Right cardiac atrium (tissue), 5 donors: ENCODE measurements around the gene OCIAD1. TPM values are rescaled to one million over a fixed set of nuclear protein-coding genes. Genes with fewer than 3 reads are reported as not detected.
"Not testable (repeated sequence)": the region's sequence is repeated elsewhere in the genome, so short reads cannot be mapped to it uniquely, and the experiment has no call there.

Experiments
- ATAC-seq, 2 donors: fragments of 200-7000 bp; cut with Tn5 transposase; one replicate each; pipeline versions ENCODE4 v1.8.0 to v1.9.1; 2020; ENCODE audit warnings: moderate library complexity in 2 of 2, mild to moderate bottlenecking in 1 of 2
- DNase-seq, 3 donors: peaks; one replicate each; pipeline ENCODE4 v3.0.0-alpha.2; 2020
- H3K27ac ChIP-seq: one replicate; pipeline ENCODE4 v1.5.1; 2013; ENCODE audit warnings: mild to moderate bottlenecking, low read length, control low read depth, moderate library complexity
- H3K27me3 ChIP-seq: one replicate; pipeline ENCODE4 v1.6.1; 2013; ENCODE audit not compliant: control insufficient read depth, insufficient read depth
- H3K4me1 ChIP-seq: one replicate; pipeline ENCODE4 v1.6.1; 2013; ENCODE audit warnings: low read length; ENCODE audit not compliant: control insufficient read depth, insufficient read depth
- H3K4me3 ChIP-seq: one replicate; pipeline ENCODE4 v1.5.1; 2013; ENCODE audit warnings: low read length, control low read depth
- H3K9me3 ChIP-seq: one replicate; pipeline ENCODE4 v1.6.1; 2013; ENCODE audit warnings: low read length; ENCODE audit not compliant: control insufficient read depth
- WGBS: extraction: QIAGEN DNeasy Blood & Tissue Kit; methylation state at CpG from one replicate; pipeline ENCODE4 v1.1.7; 2013; 5-methylcytosine and 5-hydroxymethylcytosine counted together
- intact Hi-C, 4 donors: fragments of 100-400 bp; cut with DNase I; formaldehyde crosslinking; loops; one replicate each; pipeline versions ENCODE4 v1.11.0 to v1.14.0; 2022 to 2023
- polyA plus RNA-seq: library from polyadenylated mRNA; stranded (reverse); fragments of 200-250 nt; gene quantifications from one replicate; pipeline ENCODE4 v1.2.3, GENCODE V29; 2013
- total RNA-seq, 4 donors: library from RNA; stranded (reverse); fragmentation: NEBNext Ultra II Directional; extraction: Animal tissue kit (Norgen Biotek cat#: 25700); gene quantifications; one replicate each; pipeline ENCODE4 v1.2.1, GENCODE V29; 2021
- donor health status: healthy with polysubstance abuse.
- donor health status: DM: no; HTN: yes; CAD: no.
- donor health status: DM: no; HTN: no; CAD: no.
- donor health status: DM: no; HTN: yes; CAD: no; lungs with severe emphysema.
- donor health status: DM: yes; HTN: yes; CAD: no.

OCIAD1 gene
- total and polyA plus RNA-seq, 5 donors = 150 to 193 (median 151) TPM

GRCh38 chr4:48854982-48855381, 24.1 kb downstream of the OCIAD1 start:
- Histone ChIP-seq H3K27ac (no peak overlapping the region), H3K4me3 (no peak overlapping the region), H3K27me3 (no peaks in the 10 kb centered on the region), H3K4me1 (no peaks in the 10 kb centered on the region), H3K9me3 (no peaks in the 10 kb centered on the region)
- no peak for DNase-seq
- 83% methylated on average over 2 of the region's 2 CpGs for WGBS
- intact Hi-C loops = no loop called here
- ATAC-seq = no peak

GRCh38 chr4:48858130-48858529, 27.2 kb downstream of the OCIAD1 start:
- intact Hi-C loops = no loop called here
- 93% methylated on average over 7 of the region's 7 CpGs for WGBS
- Histone ChIP-seq H3K27ac (no peak overlapping the region), H3K27me3 (no peaks in the 10 kb centered on the region), H3K4me3 (no peak overlapping the region), H3K9me3 (no peaks in the 10 kb centered on the region), H3K4me1 (no peaks in the 10 kb centered on the region)
- no peak for ATAC-seq
- no peak for DNase-seq

- ATAC-seq (no peak), DNase-seq (no peak)
- Histone ChIP-seq H3K9me3 (no peaks in the 10 kb centered on the region), H3K4me1 (no peaks in the 10 kb centered on the region), H3K27ac (no peak overlapping the region), H3K27me3 (no peaks in the 10 kb centered on the region), H3K4me3 (no peak overlapping the region)
- WGBS = 85% methylated on average over 3 of the region's 3 CpGs
- intact Hi-C loops = no loop called here
Observed at GRCh38 chr4:48862038-48862437, 31.1 kb downstream of the OCIAD1 start.

GRCh38 chr4:48862661-48863060, 31.8 kb downstream of the OCIAD1 start:
- Histone ChIP-seq H3K4me3 (no peak overlapping the region), H3K27me3 (no peaks in the 10 kb centered on the region), H3K9me3 (no peaks in the 10 kb centered on the region), H3K27ac (no peak overlapping the region), H3K4me1 (no peaks in the 10 kb centered on the region)
- 66% methylated on average over 1 of the region's 1 CpG for WGBS
- ATAC-seq (no peak), DNase-seq (no peak)
- intact Hi-C loops = no loop called here

GRCh38 chr4:48863728-48864127, 32.8 kb downstream of the OCIAD1 start:
- WGBS = 90% methylated on average over 4 of the region's 4 CpGs
- intact Hi-C loops = no loop called here
- no peaks in the 10 kb centered on the region for H3K9me3 ChIP-seq
- H3K4me1 ChIP-seq = no peaks in the 10 kb centered on the region
- no peaks in the 10 kb centered on the region for H3K27me3 ChIP-seq
- H3K27ac ChIP-seq = no peak overlapping the region
- no peak overlapping the region for H3K4me3 ChIP-seq
- DNase-seq (no peak), ATAC-seq (no peak)

- H3K4me3 ChIP-seq, H3K27ac ChIP-seq, intact Hi-C loops, H3K9me3 ChIP-seq, H3K4me1 ChIP-seq, DNase-seq, ATAC-seq, H3K27me3 ChIP-seq: not testable (repeated sequence)
- 97% methylated on average over 4 of the region's 4 CpGs for WGBS
Observed at GRCh38 chr4:48864696-48865095, 33.8 kb downstream of the OCIAD1 start.

GRCh38 chr4:48877827-48878535, 47.1 kb downstream of the OCIAD1 start:
- 92% methylated on average over 1 of the region's 1 CpG for WGBS
- intact Hi-C loops = no loop called here
- Histone ChIP-seq H3K27me3 (no peaks in the 10 kb centered on the region), H3K27ac (no peak overlapping the region), H3K4me1 (no peaks in the 10 kb centered on the region), H3K4me3 (no peak overlapping the region), H3K9me3 (no peaks in the 10 kb centered on the region)
- DNase-seq (no peak), ATAC-seq (no peak)

- Histone ChIP-seq H3K4me1 (no peaks in the 10 kb centered on the region), H3K27ac (no peak overlapping the region), H3K4me3 (no peak overlapping the region), H3K27me3 (no peaks in the 10 kb centered on the region), H3K9me3 (no peaks in the 10 kb centered on the region)
- intact Hi-C loops = no loop called here
- WGBS = 60% methylated on average over 9 of the region's 9 CpGs
- DNase-seq (no peak), ATAC-seq (no peak)
Observed at GRCh38 chr4:48879561-48880442, 48.9 kb downstream of the OCIAD1 start.

GRCh38 chr4:48881646-48882045, 50.8 kb downstream of the OCIAD1 start:
- 84% methylated on average over 3 of the region's 3 CpGs for WGBS
- H3K4me3 ChIP-seq = not testable (repeated sequence)

GRCh38 chr4:48889750-48890149, 58.9 kb downstream of the OCIAD1 start:
- DNase-seq, intact Hi-C loops, H3K4me3 ChIP-seq, H3K4me1 ChIP-seq, H3K27ac ChIP-seq, H3K9me3 ChIP-seq, H3K27me3 ChIP-seq, ATAC-seq: not testable (repeated sequence)
- 97% methylated on average over 3 of the region's 3 CpGs for WGBS

More at GRCh38 chr4:48881646-48882045, 50.8 kb downstream of the OCIAD1 start:
- H3K4me1 ChIP-seq, H3K27ac ChIP-seq, ATAC-seq, H3K27me3 ChIP-seq, H3K9me3 ChIP-seq, intact Hi-C loops, DNase-seq: not testable (repeated sequence)

- Histone ChIP-seq H3K9me3 (no peaks in the 10 kb centered on the region), H3K4me3 (no peak overlapping the region), H3K27me3 (no peaks in the 10 kb centered on the region), H3K4me1 (no peaks in the 10 kb centered on the region), H3K27ac (no peak overlapping the region)
- no peak for DNase-seq
- no peak for ATAC-seq
- intact Hi-C loops = no loop called here
Observed at GRCh38 chr4:48891028-48891619, 60.2 kb downstream of the OCIAD1 start.
